GM18867 (cell line): ENCODE results near the gene NTF4.
"Not testable (repeated sequence)": the region's sequence is repeated elsewhere in the genome, so short reads cannot be mapped to it uniquely, and the experiment has no call there.

Experiments
- ATAC-seq: cut with Tn5 transposase; IDR thresholded peaks from one replicate; pipeline ENCODE4 v1.9.1; 2021; ENCODE audit warnings: mild to moderate bottlenecking, moderate library complexity; ENCODE audit not compliant: unreplicated experiment

The NTF4 gene

GRCh38 chr19:49057636-49058234 is 6.9 kb downstream of the NTF4 start, which contains the start of gene CGB7:
CGB7 (minus strand) TSS chr19:49057749; CDS start chr19:49055375, 2,374 bp downstream.
- no peak for ATAC-seq

- ATAC-seq = not testable (repeated sequence)
These were observed 7.6 kb downstream of the NTF4 start for GRCh38 chr19:49056902-49057596.

- peak; percentile 44 for ATAC-seq
These were observed 8.3 kb downstream of the NTF4 start for GRCh38 chr19:49056101-49056901.

- not testable (repeated sequence) for ATAC-seq
These were observed 14.1 kb downstream of the NTF4 start for GRCh38 chr19:49050376-49051033.

- ATAC-seq = not testable (repeated sequence)
These were observed 14.8 kb downstream of the NTF4 start for GRCh38 chr19:49049834-49050233.

GRCh38 chr19:49049011-49049410 is 15.6 kb downstream of the NTF4 start, which contains the start of gene CGB8:
CGB8 (minus strand) TSS chr19:49049111; CDS start chr19:49048739, 372 bp downstream.
- not testable (repeated sequence) for ATAC-seq

GRCh38 chr19:49043548-49043947 is 21.1 kb downstream of the NTF4 start, which contains the start of gene CGB5:
CGB5 (plus strand) TSS chr19:49043848; CDS start chr19:49044210, 362 bp downstream.
- not testable (repeated sequence) for ATAC-seq

- not testable (repeated sequence) for ATAC-seq
These were observed 22.0 kb downstream of the NTF4 start for GRCh38 chr19:49042666-49043065.

- ATAC-seq = no peak
These were observed 22.4 kb downstream of the NTF4 start for GRCh38 chr19:49042177-49042576.

- ATAC-seq = not testable (repeated sequence)
These were observed 24.9 kb downstream of the NTF4 start for GRCh38 chr19:49039736-49040135.

GRCh38 chr19:49038557-49039276 is 25.9 kb downstream of the NTF4 start:
- ATAC-seq = not testable (repeated sequence)

GRCh38 chr19:49038111-49038510 is 26.5 kb downstream of the NTF4 start:
- ATAC-seq = not testable (repeated sequence)

GRCh38 chr19:49036815-49037214 is 27.8 kb downstream of the NTF4 start, which contains the start of gene CGB1:
CGB1 (minus strand) TSS chr19:49036895; CDS start chr19:49036711, 184 bp downstream.
- ATAC-seq = not testable (repeated sequence)

GRCh38 chr19:49031642-49032301 is 32.8 kb downstream of the NTF4 start, which contains the start of gene CGB2:
CGB2 (plus strand) TSS chr19:49031890; CDS start chr19:49032096, 206 bp downstream.
- not testable (repeated sequence) for ATAC-seq

GRCh38 chr19:49030323-49030722 is 34.3 kb downstream of the NTF4 start:
- not testable (repeated sequence) for ATAC-seq

- ATAC-seq = not testable (repeated sequence)
These were observed 34.9 kb downstream of the NTF4 start for GRCh38 chr19:49029749-49030148.

- ATAC-seq = not testable (repeated sequence)
These were observed 35.9 kb downstream of the NTF4 start for GRCh38 chr19:49028686-49029085.

- not testable (repeated sequence) for ATAC-seq
These were observed 39.0 kb downstream of the NTF4 start for GRCh38 chr19:49025599-49025998.

- ATAC-seq = not testable (repeated sequence)
These were observed 39.5 kb downstream of the NTF4 start for GRCh38 chr19:49025088-49025487.
